RWPE1 (cell line): ENCODE data around the gene TDRD9.
A peak's percentile ranks its signal among the peaks of the same experiment; 100 is the strongest.

Source experiments
- CTCF ChIA-PET: fragments of 350-600 bp; sonication (Branson Sonifier 250); formaldehyde crosslinking; extraction: SDS; loops from one replicate; lab custom pipeline; 2021; lab: Yijun Ruan, JAX
- POLR2A ChIA-PET: fragments of 400-600 bp; formaldehyde crosslinking; extraction: SDS; loops from one replicate; lab custom pipeline; 2020; ENCODE audit warnings: antibody characterized with exemption; ENCODE audit not compliant: low non-redundant PET; lab: Yijun Ruan, JAX
- DNase-seq: peaks from one replicate; pipeline ENCODE4 v3.0.0; 2012; ENCODE audit warnings: low spot score
- H3K27ac ChIP-seq: fragments of 450-650 bp; 2 replicates; pipeline ENCODE4 v1.5.1; 2017
- TF ChIP-seq, protein P1 (sequence below): fragments of 450-650 bp; conservative IDR thresholded peaks from 2 replicates; pipeline ENCODE4 v1.5.1; 2017; ENCODE audit warnings: low read depth, mild to moderate bottlenecking

TDRD9 gene

DNA sequence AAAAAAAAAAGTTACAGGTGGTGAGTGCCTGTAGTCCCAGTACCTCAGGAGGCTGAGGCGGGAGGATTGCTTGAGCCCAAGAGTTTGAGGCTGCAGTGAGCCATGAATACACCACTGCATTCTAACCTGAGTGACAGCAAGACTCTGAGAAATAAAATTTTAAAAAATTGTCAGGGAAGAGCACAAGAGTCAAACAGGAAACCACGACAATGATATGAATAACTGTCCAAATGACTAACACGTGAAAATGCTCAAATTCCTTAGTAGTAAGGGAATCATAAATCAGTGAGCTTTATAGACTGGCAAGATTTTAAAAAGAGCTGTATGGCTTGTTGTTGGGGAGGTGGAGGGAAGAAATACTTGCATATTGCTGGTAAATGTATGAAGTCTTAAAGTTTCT, 144.3 kb downstream of the TDRD9 start:
- TF ChIP-seq, protein P1, sequence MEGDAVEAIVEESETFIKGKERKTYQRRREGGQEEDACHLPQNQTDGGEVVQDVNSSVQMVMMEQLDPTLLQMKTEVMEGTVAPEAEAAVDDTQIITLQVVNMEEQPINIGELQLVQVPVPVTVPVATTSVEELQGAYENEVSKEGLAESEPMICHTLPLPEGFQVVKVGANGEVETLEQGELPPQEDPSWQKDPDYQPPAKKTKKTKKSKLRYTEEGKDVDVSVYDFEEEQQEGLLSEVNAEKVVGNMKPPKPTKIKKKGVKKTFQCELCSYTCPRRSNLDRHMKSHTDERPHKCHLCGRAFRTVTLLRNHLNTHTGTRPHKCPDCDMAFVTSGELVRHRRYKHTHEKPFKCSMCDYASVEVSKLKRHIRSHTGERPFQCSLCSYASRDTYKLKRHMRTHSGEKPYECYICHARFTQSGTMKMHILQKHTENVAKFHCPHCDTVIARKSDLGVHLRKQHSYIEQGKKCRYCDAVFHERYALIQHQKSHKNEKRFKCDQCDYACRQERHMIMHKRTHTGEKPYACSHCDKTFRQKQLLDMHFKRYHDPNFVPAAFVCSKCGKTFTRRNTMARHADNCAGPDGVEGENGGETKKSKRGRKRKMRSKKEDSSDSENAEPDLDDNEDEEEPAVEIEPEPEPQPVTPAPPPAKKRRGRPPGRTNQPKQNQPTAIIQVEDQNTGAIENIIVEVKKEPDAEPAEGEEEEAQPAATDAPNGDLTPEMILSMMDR = no peak
- CTCF ChIA-PET = interaction anchor here (0.7 kb wide), 1 partner anchor 564 kb away, joined by 4 read pairs; no protein-coding TSS in a partner anchor
- DNase-seq = no peak
- H3K27ac ChIP-seq = no peak overlapping the region
- POLR2A ChIA-PET = no interaction called here

DNA sequence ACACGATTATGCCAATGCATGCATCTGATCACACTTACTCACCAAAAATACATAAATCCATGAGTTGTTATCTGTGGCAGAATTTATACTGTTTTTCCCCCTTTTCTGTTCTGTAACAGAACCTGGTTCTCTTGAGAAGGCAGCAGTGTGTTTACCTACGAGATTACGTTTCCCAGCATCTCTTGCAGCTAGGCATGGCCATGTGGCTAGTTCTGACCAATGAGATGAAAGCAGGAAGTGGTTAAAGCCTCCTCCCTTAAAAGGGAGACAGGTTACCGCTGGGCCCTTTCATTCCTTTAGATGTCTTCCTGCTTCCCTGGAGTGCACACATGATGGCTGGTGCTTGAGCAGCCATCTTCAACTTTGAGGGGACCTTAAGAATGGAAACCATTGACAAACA, 145.5 kb downstream of the TDRD9 start:
- TF ChIP-seq, protein P1 = no peak
- ChIA-PET CTCF (no interaction called here), POLR2A (no interaction called here)
- no peak for DNase-seq
- H3K27ac ChIP-seq = no peak overlapping the region

DNA sequence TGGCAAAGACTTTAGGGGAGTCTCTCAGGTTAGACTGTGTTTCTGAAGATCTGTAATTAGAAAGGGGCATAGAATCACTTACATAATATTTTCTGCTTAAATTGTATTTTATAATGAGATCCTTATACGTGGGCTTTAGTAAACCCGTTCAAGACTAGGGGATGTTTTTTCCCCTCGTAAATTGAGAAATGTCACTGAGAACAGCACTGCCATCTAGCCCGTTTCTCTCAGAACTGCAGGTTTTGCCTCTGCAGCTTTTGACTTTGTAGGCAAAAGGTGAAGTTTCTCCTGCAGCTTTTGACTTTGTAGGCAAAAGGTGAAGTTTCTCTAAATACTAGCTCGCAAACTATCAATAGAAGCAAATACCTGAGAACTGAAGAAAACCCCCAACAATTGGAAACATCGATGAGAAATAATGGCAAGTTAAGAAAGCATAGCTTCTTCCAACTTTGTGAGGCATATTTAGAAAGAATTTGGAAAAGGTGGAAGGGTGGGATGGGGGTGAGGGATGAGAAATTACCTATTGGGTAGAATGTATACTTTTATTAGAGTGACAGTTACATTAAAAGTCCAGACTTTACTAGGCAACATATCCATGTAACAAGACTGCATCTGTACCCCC, 147.4 kb downstream of the TDRD9 start:
- TF ChIP-seq, protein P1 = peak; percentile 61
- ChIA-PET POLR2A (no interaction called here), CTCF (interaction anchor here (0.6 to 1.1 kb wide), 6 partner anchors 14 to 511 kb away, joined by 3 to 5 read pairs (median 4); a partner anchor contains a TSS)
- DNase-seq = no peak
- H3K27ac ChIP-seq = no peak overlapping the region

DNA sequence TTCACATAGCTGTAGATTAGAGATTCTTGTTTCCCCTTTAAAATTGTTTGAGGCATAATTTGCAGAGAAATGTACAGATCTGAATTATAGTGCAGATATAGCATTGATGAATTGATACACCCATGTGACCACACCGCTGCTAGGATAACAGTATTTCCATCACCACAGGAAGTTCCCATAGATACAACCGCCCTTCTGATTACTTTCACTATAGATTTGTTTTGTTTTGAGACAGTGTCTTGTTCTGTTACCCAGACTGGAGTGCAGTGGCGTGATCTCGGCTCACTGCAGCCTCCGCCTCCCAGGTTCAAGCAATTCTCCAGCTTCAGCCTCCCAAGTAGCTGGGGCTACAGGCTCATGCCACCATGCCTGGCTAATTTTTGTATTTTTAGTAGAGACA, 148.5 kb downstream of the TDRD9 start:
- H3K27ac ChIP-seq = no peak overlapping the region
- TF ChIP-seq, protein P1 = no peak
- CTCF ChIA-PET = interaction anchor here (0.6 kb wide), 1 partner anchor 100 kb away, joined by 3 read pairs; no protein-coding TSS in a partner anchor
- DNase-seq = no peak
- POLR2A ChIA-PET = no interaction called here

DNA sequence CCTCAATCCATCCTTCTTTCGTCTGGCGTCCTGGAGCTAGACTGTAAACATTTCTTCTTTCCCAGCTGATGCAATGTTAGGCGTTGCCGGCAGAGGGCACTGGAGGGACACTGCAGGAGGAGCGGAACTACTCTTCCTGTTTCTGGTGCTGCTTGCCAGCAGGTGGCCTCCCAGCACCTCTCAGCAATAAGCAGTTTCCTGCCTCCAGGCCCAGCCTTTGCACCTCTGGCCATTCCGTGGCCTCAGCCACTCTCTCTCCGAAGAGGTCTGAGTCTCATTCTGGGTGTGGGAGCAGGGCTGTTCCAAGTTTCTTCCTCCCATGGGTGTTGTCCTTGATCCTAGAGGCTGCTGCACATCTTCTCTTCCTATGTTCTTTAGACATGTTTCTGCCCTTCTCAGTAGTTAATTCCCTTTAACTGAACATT, 149.8 kb downstream of the TDRD9 start:
- peak; percentile 87 for DNase-seq
- ChIA-PET CTCF (interaction anchor here (0.6 to 1.8 kb wide), 25 partner anchors 10 to 562 kb away, joined by 3 to 25 read pairs (median 3); no protein-coding TSS in a partner anchor), POLR2A (no interaction called here)
- TF ChIP-seq, protein P1 = peak; percentile 99
- no peak overlapping the region for H3K27ac ChIP-seq

DNA sequence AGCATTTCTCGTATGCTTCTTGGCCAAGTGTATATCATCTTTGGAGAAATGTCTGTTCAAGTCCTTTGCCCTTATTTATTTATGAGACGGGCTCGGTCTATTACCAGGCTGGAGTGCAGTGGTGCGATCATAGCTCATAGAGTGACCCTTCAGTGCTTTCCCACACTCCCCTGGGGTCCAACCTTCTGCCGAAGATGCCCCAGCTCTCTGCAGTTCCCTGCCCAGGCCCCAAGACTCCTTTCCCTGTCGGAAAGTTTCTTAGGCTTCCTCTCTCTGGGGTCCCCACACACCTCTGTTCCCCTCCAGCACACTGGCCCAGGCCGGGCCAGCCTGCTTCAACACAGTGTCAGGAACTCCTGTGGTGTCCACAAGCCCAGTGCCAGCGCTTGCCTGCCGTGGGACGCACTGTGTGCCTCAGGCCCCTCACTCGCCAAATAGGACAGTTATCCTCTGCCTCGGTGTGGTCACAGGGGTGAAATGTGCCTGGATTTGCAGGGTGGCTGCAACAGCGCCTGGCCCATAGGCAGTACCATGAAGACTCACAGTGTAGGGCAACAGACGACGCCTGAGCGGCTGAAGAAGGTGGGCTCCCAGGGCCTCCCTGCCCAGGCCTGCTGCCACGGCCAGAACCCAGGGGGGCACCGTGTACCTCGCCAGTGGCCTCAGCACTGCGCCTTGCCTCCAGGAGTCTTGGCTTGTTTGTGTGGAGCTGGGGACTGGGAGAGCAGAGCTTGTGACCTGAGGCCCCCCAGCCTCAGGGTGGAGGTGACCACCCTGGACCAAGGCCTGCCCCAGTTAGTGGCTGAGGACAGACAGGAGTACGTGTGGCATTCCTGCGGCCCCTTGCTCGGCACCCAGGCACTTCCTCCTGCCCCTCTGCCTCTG, 152.4 kb downstream of the TDRD9 start:
- CTCF ChIA-PET = interaction anchor here (0.6 to 1.0 kb wide), 2 partner anchors 36 to 95 kb away, joined by 3 to 5 read pairs; no protein-coding TSS in a partner anchor
- TF ChIP-seq, protein P1 = no peak
- no peak for DNase-seq
- H3K27ac ChIP-seq = no peak overlapping the region
- POLR2A ChIA-PET = no interaction called here
